Daoy (cell line): ENCODE data around the gene RHNO1. TPM values are rescaled to one million over a fixed set of nuclear protein-coding genes. Genes with fewer than 3 reads are reported as not detected.

ENCODE experiments used
- DNase-seq: peaks from one replicate; pipeline ENCODE4 v3.0.0-alpha.2; 2015; ENCODE audit warnings: low read depth
- total RNA-seq: library from RNA; depleted of rRNA; stranded (reverse); fragments of >200 nt; shearing (Covaris generic); gene quantifications from 2 replicates; pipeline ENCODE4 v1.2.3, GENCODE V29; 2014; rRNA removed

RHNO1 gene, protein sequence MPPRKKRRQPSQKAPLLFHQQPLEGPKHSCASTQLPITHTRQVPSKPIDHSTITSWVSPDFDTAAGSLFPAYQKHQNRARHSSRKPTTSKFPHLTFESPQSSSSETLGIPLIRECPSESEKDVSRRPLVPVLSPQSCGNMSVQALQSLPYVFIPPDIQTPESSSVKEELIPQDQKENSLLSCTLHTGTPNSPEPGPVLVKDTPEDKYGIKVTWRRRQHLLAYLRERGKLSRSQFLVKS
- 58.6 and 93.1 TPM in 2 replicates for total RNA-seq

DNA sequence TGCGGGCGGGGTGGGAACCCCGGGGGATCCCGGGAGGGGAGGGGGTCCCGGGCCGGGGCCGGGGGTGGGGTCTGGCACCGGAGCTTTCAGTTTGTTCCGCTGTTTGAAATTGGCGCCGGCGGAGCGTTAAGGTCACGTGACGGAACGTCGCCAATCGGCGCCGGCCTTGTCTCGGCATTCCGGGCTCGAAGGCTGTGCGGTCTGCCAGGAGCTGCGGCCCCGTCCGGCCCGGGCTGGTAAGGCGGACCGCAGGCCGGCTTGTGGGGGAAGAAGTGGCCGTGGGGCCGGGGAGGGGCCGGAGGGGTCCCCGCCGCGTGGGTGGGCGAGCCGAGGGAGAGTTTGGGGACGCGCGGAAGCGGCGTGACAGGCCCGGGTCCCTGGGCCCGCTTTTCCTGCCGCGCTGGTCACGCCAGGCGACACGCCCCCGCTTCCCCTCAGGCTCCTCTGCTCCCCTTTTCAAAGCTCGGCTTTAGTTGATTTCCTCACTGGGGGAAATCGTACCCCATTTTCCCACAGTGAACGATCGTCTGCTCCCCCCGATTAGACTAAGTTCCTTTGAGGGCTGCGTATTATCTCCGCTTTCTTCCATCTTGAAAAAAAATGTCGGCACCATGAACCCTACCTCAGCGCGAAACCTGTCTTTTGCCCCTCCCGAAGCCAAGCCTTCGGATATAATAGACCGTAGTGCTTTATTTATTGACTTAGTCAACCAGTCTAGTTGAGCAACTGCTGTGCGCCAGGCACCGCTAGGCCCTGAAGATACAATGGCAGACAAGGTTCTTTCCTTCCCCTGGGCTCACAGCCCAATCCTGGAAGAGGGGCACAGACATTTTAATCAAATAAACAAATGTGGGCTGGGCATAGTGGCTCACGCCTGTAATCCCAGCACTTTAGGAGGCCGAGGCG is at the start of gene RHNO1, which contains the start of gene FOXM1:
Gene RHNO1, plus strand, starts transcription at position 177 of the 906 bp plus-strand sequence. CDS start 8,144 bp downstream, outside the sequence.
Gene FOXM1, minus strand, starts transcription at position 128 of the 906 bp plus-strand sequence. CDS start 2,696 bp downstream, outside the sequence.
- DNase-seq, result peak; percentile 95

DNA sequence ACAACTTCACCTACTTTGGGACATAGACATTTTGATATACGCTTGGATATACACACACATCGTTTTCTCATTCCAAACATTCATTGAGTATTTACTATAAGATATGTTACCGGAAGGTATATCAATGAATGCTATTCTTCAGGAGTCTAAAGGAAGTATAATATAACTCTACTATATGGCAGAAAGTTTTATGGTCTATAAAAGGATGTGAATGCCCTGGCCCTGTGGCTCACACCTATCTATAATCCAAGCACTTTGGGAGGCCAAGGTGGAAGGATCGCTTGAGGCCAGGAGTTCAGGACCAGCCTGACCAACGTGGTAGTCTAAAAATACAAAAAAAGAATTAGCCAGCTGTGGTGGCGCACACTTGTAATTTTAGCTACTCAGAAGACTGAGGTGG is 47.7 kb upstream of the RHNO1 start:
- DNase-seq, result no peak

DNA sequence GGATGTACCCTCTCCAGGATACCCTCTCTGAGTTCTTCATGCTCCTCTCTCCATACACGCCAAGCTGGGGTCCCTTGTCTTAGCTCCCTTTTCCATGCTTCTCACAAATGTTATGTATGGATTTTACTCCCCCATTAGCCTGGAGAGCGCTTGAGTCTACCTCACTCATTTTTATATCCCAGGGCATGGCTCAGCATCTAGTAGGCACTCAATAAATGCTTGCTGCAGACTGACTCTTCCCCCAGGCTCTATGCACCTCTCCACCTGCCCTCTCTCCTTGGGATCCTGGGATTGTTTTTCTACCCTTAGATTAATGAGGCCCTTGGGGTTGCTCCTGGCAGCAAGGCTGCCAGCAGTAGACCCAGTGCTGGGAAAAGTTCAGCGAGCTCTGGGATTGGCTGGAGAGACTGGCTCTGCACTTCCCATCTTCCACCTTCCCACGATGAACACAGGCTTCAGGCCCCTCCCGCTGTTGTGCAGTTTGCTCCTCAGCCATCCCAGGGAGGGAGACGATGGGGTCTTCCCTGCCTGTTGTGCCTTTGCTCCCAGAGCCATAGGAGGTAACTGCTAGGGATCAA is 44.4 kb upstream of the RHNO1 start:
- no peak for DNase-seq

DNA sequence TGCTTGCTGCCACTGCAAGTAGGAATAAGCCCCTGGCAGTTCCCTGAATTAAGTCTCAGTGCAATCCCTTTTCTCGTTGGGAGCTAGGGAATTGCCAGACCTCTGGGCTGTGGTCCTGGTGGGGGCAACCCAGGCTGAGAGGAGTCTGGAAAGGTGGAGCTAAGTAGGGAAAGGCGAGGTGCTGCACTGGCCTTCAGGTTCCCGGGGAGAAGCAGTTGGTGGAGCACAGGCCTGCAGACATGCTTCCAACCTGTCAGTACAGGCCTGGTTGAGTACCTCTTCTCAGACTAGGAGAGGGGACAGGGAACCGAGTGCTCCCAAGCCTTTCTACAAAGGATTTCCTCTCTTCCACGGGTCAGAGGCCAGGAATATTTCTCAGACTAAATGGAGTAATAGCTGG is 43.7 kb upstream of the RHNO1 start:
- no peak for DNase-seq

DNA sequence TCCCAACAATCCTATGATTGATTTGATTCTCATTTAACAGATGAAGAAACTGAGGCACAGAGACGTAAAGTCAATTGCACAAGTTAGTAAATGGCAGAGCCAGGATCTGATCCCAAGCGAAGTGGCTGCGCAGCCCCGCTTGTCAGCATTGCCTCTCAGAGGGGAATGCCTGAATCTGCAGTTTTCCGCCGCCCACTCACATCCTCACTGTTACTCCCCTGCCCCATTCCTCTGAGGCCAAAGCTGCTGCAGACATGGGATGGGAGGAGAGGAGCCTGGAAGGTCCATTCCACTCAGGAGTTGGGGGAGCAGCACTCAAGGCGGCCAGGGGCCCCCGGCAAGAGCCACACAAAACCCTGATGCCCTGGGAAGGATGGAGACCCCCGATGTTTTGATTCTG is 43.2 kb upstream of the RHNO1 start:
- DNase-seq, result no peak

DNA sequence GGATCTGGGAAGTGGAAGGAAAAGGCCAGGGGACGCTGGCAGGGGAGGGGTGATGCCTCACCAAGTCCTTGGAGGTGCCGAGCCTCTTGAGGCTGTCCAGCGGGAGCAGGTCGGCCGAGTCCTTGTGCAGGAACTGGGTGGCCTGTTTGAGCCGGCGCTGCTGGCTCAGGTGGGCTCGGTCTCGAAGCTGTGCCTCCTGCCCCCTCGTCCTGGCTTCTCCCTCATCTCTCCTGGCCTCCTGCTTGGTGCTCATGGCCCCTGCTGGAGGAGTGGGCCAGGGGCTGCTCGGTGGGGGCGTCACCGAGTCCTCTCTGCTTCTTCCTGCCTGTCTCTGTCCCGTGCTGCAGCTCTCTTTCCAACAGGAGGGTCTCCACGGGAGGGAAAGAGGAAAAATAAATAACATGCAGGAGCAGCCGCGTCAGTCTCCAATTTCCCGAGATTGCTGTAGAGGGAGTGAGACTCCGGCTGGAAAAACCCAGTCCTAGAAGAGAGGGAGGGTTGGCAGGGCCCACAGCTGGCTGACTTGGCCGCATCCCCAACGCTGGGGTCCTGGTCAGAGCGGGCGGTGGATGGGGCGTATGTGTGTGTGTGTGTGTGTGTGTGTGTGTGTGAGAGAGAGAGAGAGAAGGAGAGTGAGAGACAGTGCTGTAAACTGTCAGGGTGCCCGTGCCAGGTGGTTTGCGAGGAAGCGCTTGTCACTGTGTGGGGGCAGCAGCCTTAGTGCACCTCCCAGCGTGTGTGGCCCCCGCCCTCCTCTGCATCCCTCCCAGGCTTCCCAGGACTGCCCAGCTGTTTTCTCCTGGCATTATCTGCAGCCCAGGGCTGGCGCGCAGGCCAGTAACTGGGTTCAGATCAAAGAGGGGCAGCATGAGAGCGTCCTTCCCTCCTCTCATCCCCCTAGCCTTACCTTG is 42.2 kb upstream of the RHNO1 start, which contains the start of gene NRIP2:
Gene NRIP2, minus strand, starts transcription at position 455 of the 911 bp plus-strand sequence. Its CDS starts 52 bp downstream, at position 403.
- no peak for DNase-seq

DNA sequence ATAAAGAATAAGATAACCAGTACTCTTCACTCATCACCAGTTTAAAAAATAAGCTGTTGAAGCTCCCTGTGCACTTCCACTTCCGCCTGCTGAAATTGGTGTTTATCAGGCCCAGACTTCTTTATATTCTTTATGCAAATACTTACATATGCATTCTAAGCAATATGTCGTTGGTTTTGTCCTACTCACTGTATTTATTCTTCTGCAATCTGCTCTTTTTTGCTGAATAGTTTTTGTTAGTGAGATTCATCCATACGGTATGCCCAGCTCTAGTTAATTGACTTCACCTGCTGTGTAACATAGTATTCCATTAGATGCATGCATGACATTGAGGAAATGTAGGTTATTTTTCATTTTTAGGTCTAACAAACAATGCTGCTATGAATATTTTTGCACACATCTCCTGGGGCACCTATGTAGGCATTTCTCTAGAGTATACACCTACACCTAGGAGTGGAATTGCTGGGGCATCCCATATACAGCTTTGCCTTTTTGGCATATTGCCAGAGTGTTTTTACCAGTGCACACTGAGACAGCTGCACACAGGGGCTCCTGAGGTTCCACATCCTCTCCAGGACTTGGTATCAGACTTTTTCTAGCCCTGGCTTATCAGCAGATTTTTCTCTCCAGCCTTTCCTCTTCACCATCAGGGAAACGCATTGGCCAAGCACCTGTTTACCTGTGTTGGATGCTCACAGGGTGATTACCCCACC is 41.2 kb upstream of the RHNO1 start:
- no peak for DNase-seq

DNA sequence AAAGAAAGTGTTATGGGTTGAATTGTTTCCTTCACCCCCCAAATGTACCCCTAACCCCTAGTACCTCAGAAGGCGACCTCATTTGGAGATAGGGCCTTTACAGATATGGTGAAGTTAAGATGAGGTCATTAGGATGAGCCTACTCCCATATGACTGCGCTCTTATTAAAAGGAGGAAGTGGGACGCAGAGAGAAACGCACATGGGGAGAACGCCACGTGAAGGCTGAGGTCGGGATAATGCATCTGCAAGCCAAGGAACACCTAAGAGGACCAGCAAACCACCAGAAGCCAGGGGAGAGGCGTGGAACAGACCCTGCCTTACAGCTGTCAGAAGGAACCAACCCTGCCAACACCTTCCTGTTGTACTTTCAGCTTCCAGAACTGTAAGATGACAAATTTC is 40.4 kb upstream of the RHNO1 start:
- no peak for DNase-seq

DNA sequence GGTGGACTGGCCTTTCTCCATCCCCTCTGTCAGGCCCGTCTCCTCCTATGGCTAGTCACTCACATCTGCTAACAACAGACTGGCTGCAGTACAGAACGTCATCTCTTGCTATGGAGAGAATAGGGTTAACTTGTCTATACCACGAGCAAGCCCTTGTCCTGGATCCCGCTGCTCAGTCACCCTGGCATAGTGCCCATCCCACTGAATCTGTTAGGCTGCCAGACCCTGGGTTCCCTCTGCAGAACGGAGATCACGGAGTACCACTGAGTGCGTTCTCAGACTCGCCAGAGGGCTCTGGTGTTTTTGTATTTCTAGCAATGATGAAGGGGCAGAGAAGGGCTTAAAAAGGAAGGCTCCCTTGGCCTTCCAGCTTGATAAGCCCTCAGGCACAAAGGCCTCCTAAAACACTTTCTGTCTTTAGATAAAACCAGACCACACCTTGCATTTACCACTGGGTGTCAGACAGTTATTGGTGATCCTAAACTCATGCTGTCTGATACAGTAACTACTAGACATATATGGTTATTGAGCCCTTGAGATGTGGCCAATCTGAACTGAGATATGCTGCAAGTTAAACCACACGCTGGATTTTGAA is 35.9 kb upstream of the RHNO1 start:
- no peak for DNase-seq

DNA sequence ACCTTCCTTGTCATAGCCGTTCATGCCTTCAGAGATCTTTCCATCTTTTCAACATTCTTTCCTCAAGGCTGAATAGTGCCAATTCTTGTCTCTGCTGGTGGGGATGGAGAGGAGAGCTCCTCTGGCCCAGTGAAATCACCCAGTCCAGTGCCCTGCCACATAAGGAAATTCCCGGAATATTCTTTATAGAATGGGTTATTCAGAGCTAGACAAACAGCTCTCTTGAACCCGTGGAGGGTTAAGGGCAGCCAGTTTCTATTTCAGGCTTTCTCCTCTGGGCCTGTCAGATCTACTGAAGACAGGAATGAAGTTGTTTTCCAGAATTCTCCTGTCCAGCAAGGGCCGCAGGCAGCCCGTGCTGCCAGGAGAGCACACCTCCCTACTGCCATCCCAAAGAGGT is 34.1 kb upstream of the RHNO1 start:
- DNase-seq, result no peak

DNA sequence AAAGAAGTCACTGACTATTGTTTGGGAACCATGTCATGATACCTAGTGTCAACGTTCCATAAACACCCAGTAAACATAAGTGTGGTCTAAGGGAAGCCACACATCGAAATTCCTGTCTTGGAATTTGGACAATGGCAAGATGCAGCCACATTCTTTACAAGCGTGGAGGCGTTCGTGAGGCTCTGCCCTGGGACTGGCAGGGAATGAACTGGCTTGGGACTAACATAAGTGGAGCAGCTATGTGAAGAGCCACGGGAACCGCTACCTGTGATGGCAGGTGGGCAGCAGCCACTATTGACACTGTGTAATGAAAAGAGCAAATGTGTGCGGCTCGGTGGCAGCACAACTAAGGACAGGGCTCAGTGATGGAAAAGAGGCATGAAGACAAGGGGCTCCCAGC is 32.2 kb upstream of the RHNO1 start:
- DNase-seq, result no peak

DNA sequence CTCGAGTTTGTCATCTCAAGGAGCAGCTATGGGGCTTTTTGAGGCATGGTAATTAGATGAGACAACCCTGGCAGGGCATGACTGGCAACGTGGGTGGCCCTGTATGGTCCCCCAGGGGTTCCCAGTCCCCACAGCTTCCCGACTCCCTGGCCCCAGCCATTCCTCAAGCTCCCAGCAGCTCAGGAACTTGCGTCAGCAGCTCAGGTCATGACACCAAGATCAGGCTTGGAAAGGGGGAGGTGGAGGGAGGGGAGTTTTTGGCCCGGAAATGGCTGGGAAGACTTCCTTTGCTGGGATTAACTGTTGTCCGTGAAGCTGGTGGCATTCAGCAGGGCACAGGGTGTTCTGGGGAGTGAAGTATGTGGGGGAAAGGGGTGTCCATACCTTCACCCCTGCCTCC is 31.7 kb upstream of the RHNO1 start:
- DNase-seq, result peak; percentile 69

DNA sequence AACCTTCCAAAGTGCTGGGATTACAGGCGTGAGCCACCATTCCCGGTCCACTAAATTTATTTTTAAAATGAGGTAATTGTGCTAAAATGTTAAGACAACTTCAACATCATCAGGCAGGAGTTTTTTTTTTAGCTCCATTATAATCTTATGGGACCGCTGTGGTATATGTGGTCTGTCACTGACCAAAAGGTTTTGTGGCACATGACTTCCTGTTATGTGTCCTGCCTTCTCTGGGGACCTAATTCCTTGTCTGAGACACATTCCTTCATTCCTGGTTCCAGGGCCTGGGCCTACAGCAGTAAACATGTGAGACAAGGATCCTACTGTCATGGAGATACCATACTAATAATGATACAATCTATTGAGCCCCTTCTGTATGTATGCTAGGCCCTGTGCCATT is 25.1 kb upstream of the RHNO1 start:
- no peak for DNase-seq

DNA sequence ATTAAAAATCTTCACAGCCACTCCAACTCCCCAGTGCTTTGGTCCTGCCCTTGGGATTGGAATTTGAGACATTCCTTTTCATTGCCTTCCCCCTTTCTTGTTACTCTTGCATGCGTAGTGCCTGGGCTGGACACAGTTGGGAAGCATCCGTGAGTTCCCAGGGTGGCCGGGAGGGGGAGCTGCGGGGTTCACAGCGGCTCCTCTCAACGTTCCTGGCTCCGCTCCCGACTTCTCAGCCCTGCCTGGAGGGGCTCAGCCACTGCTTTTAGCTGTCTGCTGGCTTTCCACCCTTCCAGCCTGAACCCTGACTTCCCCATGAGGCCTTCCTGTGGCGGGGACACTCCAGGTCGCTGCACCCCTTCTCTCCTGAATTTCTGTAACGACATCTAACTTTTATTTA is 23.4 kb upstream of the RHNO1 start:
- peak; percentile 83 for DNase-seq

DNA sequence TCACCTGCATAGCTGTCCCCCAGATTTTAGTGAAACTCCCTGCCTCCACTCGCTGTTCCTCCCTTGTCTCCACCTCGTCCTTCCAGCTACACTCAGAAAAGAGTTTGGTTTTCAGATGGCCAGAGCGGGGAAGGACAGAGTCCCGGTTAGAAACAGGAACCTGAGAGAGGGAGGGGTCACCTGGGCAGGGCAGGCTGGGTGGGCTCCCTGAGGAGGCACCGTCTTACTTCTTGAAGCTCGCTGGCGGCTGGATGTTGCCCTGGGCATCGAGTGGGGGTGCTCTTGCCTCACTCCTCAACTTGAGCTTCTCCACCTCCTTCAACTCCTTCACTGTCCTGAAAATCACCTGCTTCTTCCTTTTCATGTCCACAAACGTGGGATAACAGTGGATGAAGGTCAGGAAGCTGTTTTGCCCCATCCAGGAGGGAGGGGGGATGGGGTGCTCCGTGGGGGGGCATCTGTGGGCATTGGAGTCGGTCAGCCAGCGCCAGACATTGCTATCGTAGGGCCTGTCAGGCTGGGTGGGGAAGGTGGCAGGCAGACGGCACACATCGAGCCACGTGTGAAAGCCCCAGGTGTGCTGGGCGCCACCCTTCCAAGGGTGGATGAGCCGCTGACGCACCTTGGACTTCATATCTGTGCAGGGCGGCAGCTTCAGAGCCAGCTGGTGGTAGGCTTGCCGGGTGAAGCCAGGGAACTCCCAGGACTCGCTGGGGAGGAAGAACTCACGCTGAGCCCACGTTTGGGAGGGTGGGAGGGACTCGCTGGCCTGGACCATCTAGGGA is 22.2 kb upstream of the RHNO1 start:
- no peak for DNase-seq

DNA sequence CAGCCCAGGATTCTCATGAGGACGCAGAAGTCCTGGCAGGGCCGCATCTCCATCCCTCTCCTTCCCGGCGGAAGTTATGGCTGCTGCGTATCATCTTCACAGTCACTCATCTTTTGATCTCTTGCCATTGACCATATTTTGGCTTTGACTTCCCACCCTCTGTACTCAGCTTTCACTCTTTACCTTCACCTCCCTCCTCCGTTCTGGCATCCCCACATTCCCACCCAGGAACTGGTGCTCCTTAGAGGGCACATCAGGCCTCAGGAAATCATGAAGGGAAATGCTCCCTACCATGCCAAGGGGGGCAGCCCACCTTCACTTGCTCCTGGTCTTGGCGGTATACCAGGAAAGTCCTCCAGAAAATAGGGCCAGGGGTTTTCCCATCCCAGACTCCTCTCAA is 21.5 kb upstream of the RHNO1 start:
- no peak for DNase-seq

DNA sequence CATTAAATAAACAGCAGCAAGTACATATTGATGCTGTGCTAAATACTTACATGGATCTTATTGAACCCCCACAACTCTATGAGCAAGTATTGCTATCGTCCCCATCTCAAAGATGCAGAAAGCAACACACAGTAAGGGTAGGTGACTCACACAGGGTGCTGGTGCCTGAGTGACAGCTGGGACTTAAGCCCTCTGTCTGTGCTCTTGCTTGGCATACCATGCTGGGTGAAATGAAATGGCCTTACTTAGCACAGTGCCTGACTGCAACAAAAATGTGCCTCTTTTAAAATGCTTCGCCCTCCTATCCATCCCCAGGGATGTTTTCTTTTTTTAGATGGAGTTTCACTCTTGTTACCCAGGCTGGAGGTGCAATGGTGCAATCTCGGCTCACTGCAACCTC is 21.0 kb upstream of the RHNO1 start:
- DNase-seq, result no peak

DNA sequence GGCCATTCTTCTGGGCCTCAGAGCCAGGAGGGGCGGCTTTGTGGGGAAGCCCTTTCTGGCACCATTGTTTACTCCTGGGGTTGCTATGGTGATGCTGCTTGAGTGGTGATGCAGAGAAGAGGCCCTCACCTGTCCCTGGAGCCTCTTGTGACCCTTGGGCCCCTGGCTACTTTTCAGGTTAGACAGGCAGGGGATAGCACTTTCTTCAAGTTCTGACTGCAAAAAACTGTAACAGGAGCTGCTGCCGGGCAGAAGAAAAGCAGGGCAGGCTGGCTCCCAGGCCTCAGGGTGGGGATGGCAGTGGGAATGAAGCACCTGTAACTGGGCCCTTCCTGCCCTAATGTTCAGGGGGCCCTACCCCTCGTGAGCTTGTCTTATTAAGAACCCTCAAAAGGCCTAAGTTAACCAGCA is 20.0 kb upstream of the RHNO1 start, which contains the start of gene TEX52:
Gene TEX52, minus strand, starts transcription at position 19 of the 411 bp plus-strand sequence. Its CDS starts 13 bp downstream, at position 6.
- no peak for DNase-seq

DNA sequence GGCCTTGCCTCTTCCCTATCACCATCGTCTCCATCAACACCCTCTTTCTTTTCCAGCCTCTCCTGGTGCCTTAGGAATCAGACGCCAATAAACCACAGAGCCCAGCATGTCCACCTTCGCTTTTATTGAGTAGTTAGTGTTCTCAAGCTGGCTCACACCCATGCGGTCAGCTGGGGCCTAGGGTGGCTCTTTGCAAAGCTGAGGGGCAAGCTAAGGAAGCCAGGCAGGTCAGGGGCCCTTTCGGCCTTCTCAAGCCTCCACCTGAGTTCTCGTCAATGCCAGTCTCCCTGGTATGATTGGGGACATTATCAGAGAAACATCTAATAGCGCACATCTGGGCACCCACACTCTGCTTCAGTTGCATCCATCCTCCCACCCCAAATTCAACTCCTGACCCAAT is 19.4 kb upstream of the RHNO1 start:
- DNase-seq, result no peak
